Stromal cell of bone marrow (primary cell): Measurements from ENCODE around the gene SLC48A1.
"Not testable (repeated sequence)": the region's sequence is repeated elsewhere in the genome, so short reads cannot be mapped to it uniquely, and the experiment has no call there.

Source experiments
- DNase-seq: peaks from one replicate; pipeline ENCODE4 v3.0.0-alpha.2; 2012; ENCODE audit warnings: low read depth

The SLC48A1 gene

GRCh38 chr12:47793015-47793681 lies 20.1 kb downstream of the SLC48A1 start:
- DNase-seq = no peak

- no peak for DNase-seq
Measured at GRCh38 chr12:47794679-47795078, 21.6 kb downstream of the SLC48A1 start.

- DNase-seq = no peak
Measured at GRCh38 chr12:47795121-47795813, 22.2 kb downstream of the SLC48A1 start.

GRCh38 chr12:47795814-47796411 lies 22.9 kb downstream of the SLC48A1 start:
- no peak for DNase-seq

- no peak for DNase-seq
Measured at GRCh38 chr12:47797441-47797840, 24.4 kb downstream of the SLC48A1 start.

- no peak for DNase-seq
Measured at GRCh38 chr12:47798382-47798948, 25.4 kb downstream of the SLC48A1 start.

- DNase-seq = no peak
Measured at GRCh38 chr12:47799357-47799955, 26.4 kb downstream of the SLC48A1 start.

GRCh38 chr12:47800582-47800981 lies 27.5 kb downstream of the SLC48A1 start:
- DNase-seq = no peak

- DNase-seq = no peak
Measured at GRCh38 chr12:47801170-47801903, 28.3 kb downstream of the SLC48A1 start.

- no peak for DNase-seq
Measured at GRCh38 chr12:47801904-47802246, 28.8 kb downstream of the SLC48A1 start.

GRCh38 chr12:47802312-47802711 lies 29.3 kb downstream of the SLC48A1 start:
- no peak for DNase-seq

GRCh38 chr12:47803191-47803875 lies 30.3 kb downstream of the SLC48A1 start:
- no peak for DNase-seq

- no peak for DNase-seq
Measured at GRCh38 chr12:47804171-47804570, 31.1 kb downstream of the SLC48A1 start.

GRCh38 chr12:47805417-47805816 lies 32.4 kb downstream of the SLC48A1 start:
- DNase-seq = no peak

- DNase-seq = no peak
Measured at GRCh38 chr12:47807338-47807737, 34.3 kb downstream of the SLC48A1 start.

- DNase-seq = no peak
Measured at GRCh38 chr12:47808050-47808449, 35.0 kb downstream of the SLC48A1 start.

GRCh38 chr12:47808574-47809365 lies 35.7 kb downstream of the SLC48A1 start:
- DNase-seq = no peak

GRCh38 chr12:47809518-47809917 lies 36.5 kb downstream of the SLC48A1 start:
- not testable (repeated sequence) for DNase-seq

GRCh38 chr12:47811072-47811396 lies 38.0 kb downstream of the SLC48A1 start:
- no peak for DNase-seq

- peak; percentile 88 for DNase-seq
Measured at GRCh38 chr12:47811581-47812484, 38.8 kb downstream of the SLC48A1 start.
